ENCODE results near the gene DELE1. TPM values are rescaled to one million over a fixed set of nuclear protein-coding genes. Genes with fewer than 3 reads are reported as not detected.

The DELE1 gene
- total RNA-seq, 2 experiments from 2014 or later: 60.0 to 61.1 TPM

GRCh38 chr5:141941779-141942178 lies 18.1 kb downstream of the DELE1 start:
- ATAC-seq (ENCODE audit: poor library complexity): no peak

DNA sequence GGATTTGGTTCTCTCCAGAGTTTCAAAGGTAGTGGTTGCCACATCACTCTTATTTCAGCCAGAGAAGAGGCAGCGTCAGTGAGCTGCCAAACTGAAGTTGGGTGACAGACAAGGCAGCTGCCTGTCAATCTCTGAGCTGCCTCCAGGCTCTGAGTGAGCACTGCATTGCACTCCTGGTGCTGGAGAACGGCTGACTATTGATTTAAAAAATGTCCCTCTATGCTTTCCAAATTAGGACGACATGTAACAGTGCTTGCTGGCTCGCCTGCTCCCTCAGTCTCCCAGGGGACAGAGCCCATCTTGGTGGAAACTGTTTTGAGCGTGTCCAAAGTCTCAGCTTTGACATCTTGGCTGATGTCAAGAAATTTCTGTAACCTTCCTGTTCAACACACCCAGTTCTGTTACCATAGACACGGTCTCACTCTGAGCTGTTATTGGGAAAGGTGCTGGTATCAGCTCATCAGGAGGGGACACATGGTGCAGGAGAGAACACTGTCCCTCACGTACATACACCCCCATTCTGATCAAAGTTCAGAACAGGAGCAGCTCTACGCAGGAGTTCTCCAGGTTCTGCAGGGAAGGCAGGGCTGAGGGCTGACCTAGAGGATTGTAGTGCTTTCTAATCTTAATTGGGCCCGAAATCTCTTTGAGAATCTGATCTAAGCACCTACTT lies 18.6 kb downstream of the DELE1 start:
- Mint-ChIP-seq H3K9me3 (no peaks in the 10 kb centered on the region), H3K27ac (peak overlapping the region; percentile 23), H3K4me1 (ENCODE audit: low read depth) (no peaks in the 10 kb centered on the region), H3K27me3 (no peaks in the 10 kb centered on the region), H3K36me3 (ENCODE audit: low read depth) (peaks cover 23% of the 10 kb centered on the region), H3K4me3 (no peak overlapping the region)
- intact Hi-C loops (cut with DNase I, micrococcal nuclease): no loop called here
- ChIA-PET CTCF (interaction anchor here (1.3 to 3.2 kb wide), 2 partner anchors 18 to 63 kb away, joined by 3 to 15 read pairs; no protein-coding TSS in a partner anchor), POLR2A (interaction anchor here (0.7 kb wide), 1 partner anchor 27 kb away, joined by 3 read pairs; the partner anchor contains the start of gene RNF14)
- Histone ChIP-seq H3K27ac (ENCODE audit: low read depth in 1 of 2, low read length in 2 of 2) (no peak overlapping the region), H3K4me1 (ENCODE audit: insufficient read depth, low read length) (no peaks in the 10 kb centered on the region), H3K36me3 (ENCODE audit: insufficient read depth, low read length) (peaks cover 22% of the 10 kb centered on the region), H3K4me3 (ENCODE audit: low read length) (no peak overlapping the region), H3K27me3 (ENCODE audit: control insufficient read depth in 1 of 2, insufficient read depth in 2 of 2, low read length in 2 of 2) (no peaks in the 10 kb centered on the region), H3K9me3 (ENCODE audit: control insufficient read depth in 1 of 2, insufficient read depth in 1 of 2, low read length in 2 of 2) (no peaks in the 10 kb centered on the region)
- no peak for DNase-seq
- ATAC-seq (ENCODE audit: poor library complexity): no peak
- TF ChIP-seq, protein P1, sequence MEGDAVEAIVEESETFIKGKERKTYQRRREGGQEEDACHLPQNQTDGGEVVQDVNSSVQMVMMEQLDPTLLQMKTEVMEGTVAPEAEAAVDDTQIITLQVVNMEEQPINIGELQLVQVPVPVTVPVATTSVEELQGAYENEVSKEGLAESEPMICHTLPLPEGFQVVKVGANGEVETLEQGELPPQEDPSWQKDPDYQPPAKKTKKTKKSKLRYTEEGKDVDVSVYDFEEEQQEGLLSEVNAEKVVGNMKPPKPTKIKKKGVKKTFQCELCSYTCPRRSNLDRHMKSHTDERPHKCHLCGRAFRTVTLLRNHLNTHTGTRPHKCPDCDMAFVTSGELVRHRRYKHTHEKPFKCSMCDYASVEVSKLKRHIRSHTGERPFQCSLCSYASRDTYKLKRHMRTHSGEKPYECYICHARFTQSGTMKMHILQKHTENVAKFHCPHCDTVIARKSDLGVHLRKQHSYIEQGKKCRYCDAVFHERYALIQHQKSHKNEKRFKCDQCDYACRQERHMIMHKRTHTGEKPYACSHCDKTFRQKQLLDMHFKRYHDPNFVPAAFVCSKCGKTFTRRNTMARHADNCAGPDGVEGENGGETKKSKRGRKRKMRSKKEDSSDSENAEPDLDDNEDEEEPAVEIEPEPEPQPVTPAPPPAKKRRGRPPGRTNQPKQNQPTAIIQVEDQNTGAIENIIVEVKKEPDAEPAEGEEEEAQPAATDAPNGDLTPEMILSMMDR (IDR thresholded peaks at IDR 0.05): no peak

More at GRCh38 chr5:141941779-141942178, 18.1 kb downstream of the DELE1 start:
- Histone ChIP-seq H3K27ac (ENCODE audit: low read depth in 1 of 2, low read length in 2 of 2) (no peak overlapping the region), H3K27me3 (ENCODE audit: control insufficient read depth in 1 of 2, insufficient read depth in 2 of 2, low read length in 2 of 2) (no peaks in the 10 kb centered on the region), H3K4me1 (ENCODE audit: insufficient read depth, low read length) (no peaks in the 10 kb centered on the region), H3K4me3 (ENCODE audit: low read length) (no peak overlapping the region), H3K36me3 (ENCODE audit: insufficient read depth, low read length) (peaks cover 27% of the 10 kb centered on the region), H3K9me3 (ENCODE audit: control insufficient read depth in 1 of 2, insufficient read depth in 1 of 2, low read length in 2 of 2) (no peaks in the 10 kb centered on the region)
- intact Hi-C loops (cut with DNase I, micrococcal nuclease): no loop called here
- Mint-ChIP-seq H3K27ac (peak overlapping the region; percentile 23), H3K9me3 (no peaks in the 10 kb centered on the region), H3K36me3 (ENCODE audit: low read depth) (peaks cover 27% of the 10 kb centered on the region), H3K4me1 (ENCODE audit: low read depth) (no peaks in the 10 kb centered on the region), H3K27me3 (no peaks in the 10 kb centered on the region), H3K4me3 (no peak overlapping the region)
- DNase-seq: no peak
- ChIA-PET CTCF (interaction anchor here (1.3 to 3.2 kb wide), 2 partner anchors 19 to 63 kb away, joined by 3 to 15 read pairs; no protein-coding TSS in a partner anchor), POLR2A (interaction anchor here (0.7 to 2.3 kb wide), 2 partner anchors 19 to 27 kb away, joined by 3 to 8 read pairs; partner anchors contain the start of gene RNF14)
- TF ChIP-seq, protein P1 (IDR thresholded peaks at IDR 0.05): no peak

DNA sequence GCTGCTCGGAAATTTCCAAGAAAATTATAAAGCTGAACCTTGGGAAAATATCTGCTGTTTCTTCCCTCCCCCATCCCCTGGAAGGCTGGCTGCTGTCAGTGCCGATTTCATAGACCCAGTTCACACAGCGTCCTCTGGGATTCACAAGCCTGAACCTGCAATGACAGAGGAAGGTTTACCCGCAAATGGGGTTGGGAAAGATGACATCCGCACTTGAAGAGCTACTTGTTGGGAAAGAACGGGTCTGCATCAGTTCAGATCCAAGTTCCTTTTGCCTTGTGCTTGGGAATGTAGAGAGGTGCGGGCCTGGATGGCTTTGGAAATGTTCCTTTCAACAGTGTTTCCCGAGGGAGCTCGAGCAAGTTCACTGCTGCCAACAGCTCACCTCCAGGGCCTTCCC lies 20.4 kb downstream of the DELE1 start:
- no peak for DNase-seq
- no peak for ATAC-seq (ENCODE audit: poor library complexity)
- intact Hi-C loops (cut with DNase I, micrococcal nuclease): no loop called here
- H3K4me1 Mint-ChIP-seq (ENCODE audit: low read depth): no peaks in the 10 kb centered on the region
- Histone ChIP-seq H3K36me3 (ENCODE audit: insufficient read depth, low read length) (peaks cover 10% of the 10 kb centered on the region), H3K4me3 (ENCODE audit: low read length) (no peak overlapping the region), H3K4me1 (ENCODE audit: insufficient read depth, low read length) (no peaks in the 10 kb centered on the region), H3K9me3 (ENCODE audit: control insufficient read depth in 1 of 2, insufficient read depth in 1 of 2, low read length in 2 of 2) (no peaks in the 10 kb centered on the region), H3K27me3 (ENCODE audit: control insufficient read depth in 1 of 2, insufficient read depth in 2 of 2, low read length in 2 of 2) (no peaks in the 10 kb centered on the region), H3K27ac (ENCODE audit: low read depth in 1 of 2, low read length in 2 of 2) (no peak overlapping the region)
- H3K4me3 Mint-ChIP-seq: no peak overlapping the region
- H3K9me3 Mint-ChIP-seq: no peaks in the 10 kb centered on the region
- no peak overlapping the region for H3K27ac Mint-ChIP-seq
- peaks cover 11% of the 10 kb centered on the region for H3K36me3 Mint-ChIP-seq (ENCODE audit: low read depth)
- TF ChIP-seq, protein P1 (IDR thresholded peaks at IDR 0.05): no peak
- ChIA-PET CTCF (interaction anchor here (1.4 to 3.2 kb wide), 2 partner anchors 16 to 25 kb away, joined by 3 to 15 read pairs; partner anchors contain the start of gene RNF14), POLR2A (interaction anchor here (1.7 kb wide), 1 partner anchor 16 kb away, joined by 7 read pairs; no protein-coding TSS in a partner anchor)
- no peaks in the 10 kb centered on the region for H3K27me3 Mint-ChIP-seq

Measured in CD4-positive, alpha-beta T cell (primary cell).